ENCODE data around the gene AFAP1L1.

GRCh38 chr5:149261246-149261645, 10.4 kb upstream of the AFAP1L1 start:
- TF ChIP-seq EZH2 (IDR thresholded peaks at IDR 0.05; ENCODE audit: insufficient read depth, low read length), result no peak
- no peak for TF ChIP-seq CTCF (IDR thresholded peaks at IDR 0.05; ENCODE audit: insufficient read depth, low read depth, low read length)
